AG09319 (cell line): Measurements from ENCODE around the gene NPPC.

Source experiments
- DNase-seq: peaks from one replicate; pipeline ENCODE4 v3.0.0-alpha.2; 2010; ENCODE audit warnings: low read depth; ENCODE audit errors: extremely low read depth
- CTCF ChIP-seq: IDR thresholded peaks from 2 replicates; pipeline ENCODE4 v1.5.1; 2011; ENCODE audit warnings: low read depth, mild to moderate bottlenecking, inconsistent platforms, low read length, moderate library complexity

Gene NPPC

GRCh38 chr2:231935207-231935524 lies 9.0 kb upstream of the NPPC start:
- no peak for TF ChIP-seq CTCF
- DNase-seq: no peak

- DNase-seq: no peak
- TF ChIP-seq CTCF: no peak
Measured at GRCh38 chr2:231934441-231935206, 8.4 kb upstream of the NPPC start.

GRCh38 chr2:231933916-231934401 lies 7.8 kb upstream of the NPPC start:
- DNase-seq: no peak
- no peak for TF ChIP-seq CTCF

GRCh38 chr2:231932985-231933915 lies 7.1 kb upstream of the NPPC start:
- TF ChIP-seq CTCF: no peak
- no peak for DNase-seq

- no peak for TF ChIP-seq CTCF
Measured at GRCh38 chr2:231932711-231932970, 6.4 kb upstream of the NPPC start.

GRCh38 chr2:231931481-231931915 lies 5.3 kb upstream of the NPPC start:
- no peak for TF ChIP-seq CTCF
- no peak for DNase-seq

More at GRCh38 chr2:231932711-231932970, 6.4 kb upstream of the NPPC start:
- DNase-seq: no peak
